ENCODE measurements around the gene TAS2R20.

DNA sequence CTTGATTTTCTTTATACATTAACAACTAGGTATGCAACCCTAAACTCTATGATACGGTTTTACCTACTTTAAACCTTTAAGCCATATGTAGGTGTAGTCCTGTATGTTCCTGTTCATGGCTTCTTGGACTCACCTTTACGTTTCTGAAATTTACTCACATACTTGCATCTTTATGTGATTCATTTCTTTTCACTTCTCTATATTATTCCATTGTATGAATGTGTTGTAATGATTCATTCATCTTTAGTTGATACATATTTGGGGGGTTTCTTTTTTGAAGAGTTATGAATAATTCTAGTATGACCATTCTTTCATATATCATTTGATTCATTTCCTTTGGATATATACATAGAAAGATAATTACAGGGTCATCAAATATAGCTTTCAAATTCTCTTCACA is 9.0 kb downstream of the TAS2R20 start:
- TF ChIP-seq, protein P1, sequence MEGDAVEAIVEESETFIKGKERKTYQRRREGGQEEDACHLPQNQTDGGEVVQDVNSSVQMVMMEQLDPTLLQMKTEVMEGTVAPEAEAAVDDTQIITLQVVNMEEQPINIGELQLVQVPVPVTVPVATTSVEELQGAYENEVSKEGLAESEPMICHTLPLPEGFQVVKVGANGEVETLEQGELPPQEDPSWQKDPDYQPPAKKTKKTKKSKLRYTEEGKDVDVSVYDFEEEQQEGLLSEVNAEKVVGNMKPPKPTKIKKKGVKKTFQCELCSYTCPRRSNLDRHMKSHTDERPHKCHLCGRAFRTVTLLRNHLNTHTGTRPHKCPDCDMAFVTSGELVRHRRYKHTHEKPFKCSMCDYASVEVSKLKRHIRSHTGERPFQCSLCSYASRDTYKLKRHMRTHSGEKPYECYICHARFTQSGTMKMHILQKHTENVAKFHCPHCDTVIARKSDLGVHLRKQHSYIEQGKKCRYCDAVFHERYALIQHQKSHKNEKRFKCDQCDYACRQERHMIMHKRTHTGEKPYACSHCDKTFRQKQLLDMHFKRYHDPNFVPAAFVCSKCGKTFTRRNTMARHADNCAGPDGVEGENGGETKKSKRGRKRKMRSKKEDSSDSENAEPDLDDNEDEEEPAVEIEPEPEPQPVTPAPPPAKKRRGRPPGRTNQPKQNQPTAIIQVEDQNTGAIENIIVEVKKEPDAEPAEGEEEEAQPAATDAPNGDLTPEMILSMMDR (conservative IDR thresholded peaks at IDR 0.05; ENCODE audit: low read depth, low read length): no peak
- no peak for TF ChIP-seq EZH2 (IDR thresholded peaks at IDR 0.05; ENCODE audit: low read length, unreplicated experiment)
